WTC11 (cell line): ENCODE data around the gene MPP1.

Experiments
- ATF3 ChIP-seq: sonication (generic); formaldehyde crosslinking; conservative IDR thresholded peaks from 2 replicates; pipeline ENCODE4 v1.8.1; 2022; ENCODE audit warnings: mild to moderate bottlenecking, missing genetic modification reagents
- JUN ChIP-seq: sonication (generic); formaldehyde crosslinking; IDR thresholded peaks from 2 replicates; pipeline ENCODE4 v1.8.0; 2023; ENCODE audit warnings: mild to moderate bottlenecking, missing genetic modification reagents
- RORB ChIP-seq: fragments of 250-450 bp; sonication (Bioruptor Pico); IDR thresholded peaks from 2 replicates; pipeline ENCODE4 v1.9.0; 2021; ENCODE audit warnings: mild to moderate bottlenecking
- SP1 ChIP-seq: sonication (generic); formaldehyde crosslinking; conservative IDR thresholded peaks from 2 replicates; pipeline ENCODE4 v1.8.1; 2022; ENCODE audit warnings: missing genetic modification reagents
- TEAD4 ChIP-seq: sonication (generic); formaldehyde crosslinking; IDR thresholded peaks from 2 replicates; pipeline ENCODE4 v1.8.0; 2022; ENCODE audit warnings: mild to moderate bottlenecking, missing genetic modification reagents
- TP53 ChIP-seq: sonication (generic); formaldehyde crosslinking; IDR thresholded peaks from 2 replicates; pipeline ENCODE4 v1.8.1; 2023; ENCODE audit warnings: mild to moderate bottlenecking, missing genetic modification reagents
- ZBTB21 ChIP-seq: sonication (generic); formaldehyde crosslinking; IDR thresholded peaks from 2 replicates; pipeline ENCODE4 v1.8.1; 2023; ENCODE audit warnings: mild to moderate bottlenecking, missing genetic modification reagents, borderline replicate concordance
- ZNF232 ChIP-seq: sonication (generic); formaldehyde crosslinking; IDR thresholded peaks from 2 replicates; pipeline ENCODE4 v1.8.0; 2022; ENCODE audit warnings: mild to moderate bottlenecking, missing genetic modification reagents
- TF ChIP-seq, protein P1 (sequence below): sonication (generic); formaldehyde crosslinking; IDR thresholded peaks from 2 replicates; pipeline ENCODE4 v1.8.0; 2023; ENCODE audit warnings: missing genetic modification reagents
- TF ChIP-seq, protein P2 (sequence below): sonication (generic); formaldehyde crosslinking; IDR thresholded peaks from 2 replicates; pipeline ENCODE4 v1.8.0; 2022; ENCODE audit warnings: mild to moderate bottlenecking, missing genetic modification reagents
- TF ChIP-seq, protein P3 (sequence below): fragments of 200-600 bp; IDR thresholded peaks from 2 replicates; pipeline ENCODE4 v1.8.0; 2022; ENCODE audit warnings: antibody characterized with exemption
- TF ChIP-seq, protein P4 (sequence below): sonication (generic); formaldehyde crosslinking; IDR thresholded peaks from 2 replicates; pipeline ENCODE4 v1.8.1; 2022; ENCODE audit warnings: low read depth, missing genetic modification reagents, borderline replicate concordance

DNA sequence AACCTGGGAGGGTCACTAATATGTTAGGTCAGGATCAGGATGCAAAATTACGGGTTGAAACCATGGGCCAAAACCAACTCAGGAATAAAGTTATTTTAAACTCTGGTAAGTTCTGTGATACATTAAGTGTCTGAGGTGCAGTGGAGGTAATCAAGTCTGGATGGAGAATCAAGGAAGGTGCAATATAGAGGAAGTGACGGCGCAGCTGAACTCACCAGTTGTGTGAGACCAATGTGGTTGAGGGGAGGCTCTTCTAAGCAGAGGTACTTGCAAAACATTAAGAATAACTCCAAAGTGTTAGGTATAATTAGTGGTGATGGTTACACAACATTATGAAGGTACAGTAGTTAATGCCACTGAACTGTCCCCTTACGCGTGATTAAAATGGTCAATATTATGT is 74.1 kb downstream of the MPP1 start:
- TF ChIP-seq, protein P1, sequence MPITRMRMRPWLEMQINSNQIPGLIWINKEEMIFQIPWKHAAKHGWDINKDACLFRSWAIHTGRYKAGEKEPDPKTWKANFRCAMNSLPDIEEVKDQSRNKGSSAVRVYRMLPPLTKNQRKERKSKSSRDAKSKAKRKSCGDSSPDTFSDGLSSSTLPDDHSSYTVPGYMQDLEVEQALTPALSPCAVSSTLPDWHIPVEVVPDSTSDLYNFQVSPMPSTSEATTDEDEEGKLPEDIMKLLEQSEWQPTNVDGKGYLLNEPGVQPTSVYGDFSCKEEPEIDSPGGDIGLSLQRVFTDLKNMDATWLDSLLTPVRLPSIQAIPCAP (CRISPR knock-in tag) = no peak
- TF ChIP-seq, protein P2, sequence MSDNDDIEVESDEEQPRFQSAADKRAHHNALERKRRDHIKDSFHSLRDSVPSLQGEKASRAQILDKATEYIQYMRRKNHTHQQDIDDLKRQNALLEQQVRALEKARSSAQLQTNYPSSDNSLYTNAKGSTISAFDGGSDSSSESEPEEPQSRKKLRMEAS (CRISPR knock-in tag) = no peak
- TF ChIP-seq, protein P3, sequence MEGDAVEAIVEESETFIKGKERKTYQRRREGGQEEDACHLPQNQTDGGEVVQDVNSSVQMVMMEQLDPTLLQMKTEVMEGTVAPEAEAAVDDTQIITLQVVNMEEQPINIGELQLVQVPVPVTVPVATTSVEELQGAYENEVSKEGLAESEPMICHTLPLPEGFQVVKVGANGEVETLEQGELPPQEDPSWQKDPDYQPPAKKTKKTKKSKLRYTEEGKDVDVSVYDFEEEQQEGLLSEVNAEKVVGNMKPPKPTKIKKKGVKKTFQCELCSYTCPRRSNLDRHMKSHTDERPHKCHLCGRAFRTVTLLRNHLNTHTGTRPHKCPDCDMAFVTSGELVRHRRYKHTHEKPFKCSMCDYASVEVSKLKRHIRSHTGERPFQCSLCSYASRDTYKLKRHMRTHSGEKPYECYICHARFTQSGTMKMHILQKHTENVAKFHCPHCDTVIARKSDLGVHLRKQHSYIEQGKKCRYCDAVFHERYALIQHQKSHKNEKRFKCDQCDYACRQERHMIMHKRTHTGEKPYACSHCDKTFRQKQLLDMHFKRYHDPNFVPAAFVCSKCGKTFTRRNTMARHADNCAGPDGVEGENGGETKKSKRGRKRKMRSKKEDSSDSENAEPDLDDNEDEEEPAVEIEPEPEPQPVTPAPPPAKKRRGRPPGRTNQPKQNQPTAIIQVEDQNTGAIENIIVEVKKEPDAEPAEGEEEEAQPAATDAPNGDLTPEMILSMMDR = no peak
- no peak for TF ChIP-seq TP53
- TF ChIP-seq ZBTB21 = no peak
- TF ChIP-seq SP1 (CRISPR knock-in tag) = no peak
- TF ChIP-seq JUN (CRISPR knock-in tag) = no peak
- no peak for TF ChIP-seq ZNF232 (CRISPR knock-in tag)
- TF ChIP-seq, protein P4, sequence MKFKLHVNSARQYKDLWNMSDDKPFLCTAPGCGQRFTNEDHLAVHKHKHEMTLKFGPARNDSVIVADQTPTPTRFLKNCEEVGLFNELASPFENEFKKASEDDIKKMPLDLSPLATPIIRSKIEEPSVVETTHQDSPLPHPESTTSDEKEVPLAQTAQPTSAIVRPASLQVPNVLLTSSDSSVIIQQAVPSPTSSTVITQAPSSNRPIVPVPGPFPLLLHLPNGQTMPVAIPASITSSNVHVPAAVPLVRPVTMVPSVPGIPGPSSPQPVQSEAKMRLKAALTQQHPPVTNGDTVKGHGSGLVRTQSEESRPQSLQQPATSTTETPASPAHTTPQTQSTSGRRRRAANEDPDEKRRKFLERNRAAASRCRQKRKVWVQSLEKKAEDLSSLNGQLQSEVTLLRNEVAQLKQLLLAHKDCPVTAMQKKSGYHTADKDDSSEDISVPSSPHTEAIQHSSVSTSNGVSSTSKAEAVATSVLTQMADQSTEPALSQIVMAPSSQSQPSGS (CRISPR knock-in tag) = no peak
- TF ChIP-seq ATF3 (CRISPR knock-in tag) = no peak
- no peak for TF ChIP-seq TEAD4 (CRISPR knock-in tag)
- no peak for TF ChIP-seq RORB
